WTC11 (cell line): ENCODE measurements around the gene INPP5K. TPM values are rescaled to one million over a fixed set of nuclear protein-coding genes. Genes with fewer than 3 reads are reported as not detected.

Source experiments
- ATAC-seq: fragments of 200-7000 bp; cut with Tn5 transposase; 2 replicates; pipeline ENCODE4 v1.10.0; 2021; ENCODE audit warnings: mild to moderate bottlenecking, moderate library complexity
- CTCF ChIA-PET: fragments of 300-600 bp; sonication (Branson Sonifier 250); formaldehyde crosslinking; loops from one replicate; lab custom pipeline; 2021; ENCODE audit warnings: antibody characterized with exemption; lab: Charles Lee
- POLR2A ChIA-PET: fragments of 350-600 bp; sonication (Branson Sonifier 250); formaldehyde crosslinking; loops from one replicate; lab custom pipeline; 2021; ENCODE audit warnings: antibody characterized with exemption; lab: Charles Lee
- DNase-seq: peaks from one replicate; pipeline ENCODE4 v3.0.0; 2021; ENCODE audit warnings: low spot score
- H3K27ac Mint-ChIP-seq: 2 replicates; pipeline ENCODE4 v1.8.0; 2021; ENCODE audit warnings: mixed read lengths
- H3K27me3 Mint-ChIP-seq: 2 replicates; pipeline ENCODE4 v1.8.0; 2021; ENCODE audit warnings: low read depth, mild to moderate bottlenecking, moderate library complexity, mixed read lengths
- H3K36me3 Mint-ChIP-seq: 2 replicates; pipeline ENCODE4 v1.8.0; 2021; ENCODE audit warnings: mixed read lengths
- H3K4me1 Mint-ChIP-seq: 2 replicates; pipeline ENCODE4 v1.8.0; 2022; ENCODE audit warnings: mixed read lengths
- H3K4me3 Mint-ChIP-seq: 2 replicates; pipeline ENCODE4 v1.8.0; 2021; ENCODE audit warnings: mild to moderate bottlenecking, moderate library complexity, mixed read lengths
- H3K9me3 Mint-ChIP-seq: 2 replicates; pipeline ENCODE4 v1.8.0; 2021; ENCODE audit warnings: mixed read lengths
- ATF1 ChIP-seq: sonication (generic); formaldehyde crosslinking; IDR thresholded peaks from 2 replicates; pipeline ENCODE4 v1.8.1; 2023; ENCODE audit warnings: mild to moderate bottlenecking, moderate library complexity, missing genetic modification reagents
- E2F4 ChIP-seq: sonication (generic); formaldehyde crosslinking; IDR thresholded peaks from 2 replicates; pipeline ENCODE4 v1.8.1; 2022; ENCODE audit warnings: low read depth, mild to moderate bottlenecking, moderate library complexity, missing genetic modification reagents, borderline replicate concordance
- E2F5 ChIP-seq: sonication (generic); formaldehyde crosslinking; IDR thresholded peaks from 2 replicates; pipeline ENCODE4 v1.8.1; 2022; ENCODE audit warnings: mild to moderate bottlenecking, moderate library complexity, missing genetic modification reagents
- ESRRA ChIP-seq: sonication (generic); formaldehyde crosslinking; IDR thresholded peaks from 2 replicates; pipeline ENCODE4 v1.8.1; 2022; ENCODE audit warnings: mild to moderate bottlenecking, missing genetic modification reagents, borderline replicate concordance
- FOXJ3 ChIP-seq: sonication (generic); formaldehyde crosslinking; IDR thresholded peaks from 2 replicates; pipeline ENCODE4 v1.9.0; 2021; ENCODE audit warnings: missing genetic modification reagents, mild to moderate bottlenecking, borderline replicate concordance
- FOXK1 ChIP-seq: sonication (generic); formaldehyde crosslinking; IDR thresholded peaks from 2 replicates; pipeline ENCODE4 v1.8.0; 2022; ENCODE audit warnings: mild to moderate bottlenecking, moderate library complexity, missing genetic modification reagents
- FOXP1 ChIP-seq: sonication (generic); formaldehyde crosslinking; IDR thresholded peaks from 2 replicates; pipeline ENCODE4 v1.8.0; 2022; ENCODE audit warnings: missing genetic modification reagents, mild to moderate bottlenecking, moderate library complexity, borderline replicate concordance
- HMGXB4 ChIP-seq: sonication (generic); formaldehyde crosslinking; IDR thresholded peaks from 2 replicates; pipeline ENCODE4 v1.8.1; 2023; ENCODE audit warnings: mild to moderate bottlenecking, moderate library complexity, missing genetic modification reagents
- MXD4 ChIP-seq: fragments of 250-450 bp; sonication (Bioruptor Pico); IDR thresholded peaks from 2 replicates; pipeline ENCODE4 v1.8.0; 2021; ENCODE audit warnings: mild to moderate bottlenecking, moderate library complexity, borderline replicate concordance
- NFATC4 ChIP-seq: fragments of 250-450 bp; sonication (Bioruptor Pico); IDR thresholded peaks from 2 replicates; pipeline ENCODE4 v1.9.0; 2021; ENCODE audit warnings: mild to moderate bottlenecking
- NFYB ChIP-seq: sonication (generic); formaldehyde crosslinking; conservative IDR thresholded peaks from 2 replicates; pipeline ENCODE4 v1.8.0; 2022; ENCODE audit warnings: low read depth, missing genetic modification reagents
- NR2C2 ChIP-seq: sonication (generic); formaldehyde crosslinking; IDR thresholded peaks from 2 replicates; pipeline ENCODE4 v1.8.0; 2022; ENCODE audit warnings: mild to moderate bottlenecking, missing genetic modification reagents
- NR3C1 ChIP-seq: sonication (generic); formaldehyde crosslinking; conservative IDR thresholded peaks from 2 replicates; pipeline ENCODE4 v1.8.1; 2023; ENCODE audit warnings: low read depth, mild to moderate bottlenecking, missing genetic modification reagents
- SMAD3 ChIP-seq: sonication (generic); formaldehyde crosslinking; IDR thresholded peaks from 2 replicates; pipeline ENCODE4 v1.8.0; 2022; ENCODE audit warnings: missing genetic modification reagents, mild to moderate bottlenecking, borderline replicate concordance
- SP1 ChIP-seq: sonication (generic); formaldehyde crosslinking; conservative IDR thresholded peaks from 2 replicates; pipeline ENCODE4 v1.8.1; 2022; ENCODE audit warnings: missing genetic modification reagents
- TP53 ChIP-seq: sonication (generic); formaldehyde crosslinking; IDR thresholded peaks from 2 replicates; pipeline ENCODE4 v1.8.1; 2023; ENCODE audit warnings: mild to moderate bottlenecking, missing genetic modification reagents
- ZBTB21 ChIP-seq: sonication (generic); formaldehyde crosslinking; IDR thresholded peaks from 2 replicates; pipeline ENCODE4 v1.8.1; 2023; ENCODE audit warnings: mild to moderate bottlenecking, missing genetic modification reagents, borderline replicate concordance
- ZNF263 ChIP-seq: sonication (generic); formaldehyde crosslinking; IDR thresholded peaks from 2 replicates; pipeline ENCODE4 v1.8.1; 2022; ENCODE audit warnings: low read depth, mild to moderate bottlenecking, moderate library complexity, missing genetic modification reagents
- ZSCAN18 ChIP-seq: fragments of 250-450 bp; sonication (Bioruptor Pico); IDR thresholded peaks from 2 replicates; pipeline ENCODE4 v2.1.2; 2022; ENCODE audit warnings: mild to moderate bottlenecking, moderate library complexity
- total RNA-seq: library from RNA; stranded (reverse); gene quantifications from 3 replicates; pipeline ENCODE4 v1.2.3, GENCODE V29; 2021
- TF ChIP-seq, protein P1 (sequence below): fragments of 250-450 bp; sonication (Bioruptor Pico); IDR thresholded peaks from 2 replicates; pipeline ENCODE4 v1.9.0; 2021; ENCODE audit warnings: moderate library complexity, mild to moderate bottlenecking, inconsistent platforms, borderline replicate concordance

Gene INPP5K
- total RNA-seq, 1 experiment from 2014 or later, result 26.8 TPM

DNA sequence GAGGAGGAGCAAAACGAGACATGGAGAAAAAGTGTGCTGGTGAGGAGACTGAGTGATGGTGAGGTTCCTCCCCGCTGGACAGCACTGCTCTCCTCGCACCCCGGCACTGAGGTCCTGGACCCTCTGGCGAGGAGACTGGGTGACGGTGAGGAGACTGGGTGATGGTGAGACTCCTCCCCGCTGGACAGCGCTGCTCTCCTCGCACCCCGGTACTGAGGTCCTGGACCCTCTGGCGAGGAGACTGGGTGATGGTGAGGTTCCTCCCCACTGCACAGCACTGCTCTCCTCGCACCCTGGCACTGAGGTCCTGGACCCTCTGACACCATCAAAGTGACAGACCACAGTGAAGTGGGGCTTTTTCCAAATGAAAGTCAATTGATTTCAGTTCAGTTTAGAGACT, 35.3 kb upstream of the INPP5K start:
- ChIA-PET CTCF (interaction anchor here (1.9 kb wide), 1 partner anchor 19 kb away, joined by 4 read pairs; no protein-coding TSS in a partner anchor), POLR2A (no interaction called here)
- Mint-ChIP-seq H3K36me3 (peaks cover 29% of the 10 kb centered on the region), H3K27me3 (no peaks in the 10 kb centered on the region), H3K27ac (peak overlapping the region; percentile 82; the same call in 1 of the 2 replicates), H3K4me1 (0 out of 2 replicates have a peak, but pooled peaks cover 6% of the 10 kb centered on the region), H3K4me3 (no peak overlapping the region), H3K9me3 (no peaks in the 10 kb centered on the region)
- DNase-seq (no peak), ATAC-seq (no peak)
- no peak for TF ChIP-seq ZSCAN18 (CRISPR knock-in tag)
- no peak for TF ChIP-seq FOXK1 (CRISPR knock-in tag)
- TF ChIP-seq FOXJ3 (CRISPR knock-in tag), result no peak
- TF ChIP-seq NFATC4 (CRISPR knock-in tag), result no peak
- TF ChIP-seq ZNF263, result no peak
- no peak for TF ChIP-seq HMGXB4 (CRISPR knock-in tag)
- no peak for TF ChIP-seq NFYB (CRISPR knock-in tag)
- TF ChIP-seq SP1, result no peak
- TF ChIP-seq NR2C2, result no peak
- TF ChIP-seq E2F4 (CRISPR knock-in tag), result no peak
- no peak for TF ChIP-seq NR3C1 (CRISPR knock-in tag)
- TF ChIP-seq TP53 (CRISPR knock-in tag), result no peak
- TF ChIP-seq ZBTB21, result no peak
- no peak for TF ChIP-seq ESRRA (CRISPR knock-in tag)
- TF ChIP-seq, protein P1, sequence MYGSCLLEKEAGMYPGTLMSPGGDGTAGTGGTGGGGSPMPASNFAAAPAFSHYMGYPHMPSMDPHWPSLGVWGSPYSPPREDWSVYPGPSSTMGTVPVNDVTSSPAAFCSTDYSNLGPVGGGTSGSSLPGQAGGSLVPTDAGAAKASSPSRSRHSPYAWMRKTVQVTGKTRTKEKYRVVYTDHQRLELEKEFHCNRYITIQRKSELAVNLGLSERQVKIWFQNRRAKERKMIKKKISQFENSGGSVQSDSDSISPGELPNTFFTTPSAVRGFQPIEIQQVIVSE (CRISPR knock-in tag), result no peak
- TF ChIP-seq FOXP1 (CRISPR knock-in tag), result no peak
- no peak for TF ChIP-seq ATF1
- TF ChIP-seq SMAD3 (CRISPR knock-in tag), result no peak
- no peak for TF ChIP-seq MXD4
- no peak for TF ChIP-seq E2F5

DNA sequence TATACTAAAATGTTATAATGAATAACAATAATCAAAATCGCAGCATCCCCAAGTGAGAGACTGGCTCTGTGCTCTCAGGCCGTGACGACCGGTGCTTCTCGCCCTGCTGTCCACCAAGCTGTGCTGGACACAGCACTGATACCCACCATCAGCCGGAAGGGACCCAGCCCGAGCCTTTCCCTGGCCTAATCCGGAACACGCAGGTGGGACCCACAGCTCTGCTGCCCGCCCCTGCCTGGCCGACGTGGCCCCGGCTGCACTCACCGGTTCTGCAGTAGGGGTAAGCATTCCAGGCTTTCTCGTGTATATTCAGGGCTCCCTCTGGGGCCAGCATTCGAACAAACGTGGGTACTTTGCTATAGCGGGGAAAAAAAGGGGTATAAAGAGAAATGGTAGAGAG, 31.6 kb upstream of the INPP5K start:
- Mint-ChIP-seq H3K27me3 (no peaks in the 10 kb centered on the region), H3K27ac (no peak overlapping the region), H3K4me3 (no peak overlapping the region), H3K4me1 (0 out of 2 replicates have a peak, but pooled peaks cover 6% of the 10 kb centered on the region), H3K36me3 (peaks cover 32% of the 10 kb centered on the region), H3K9me3 (no peaks in the 10 kb centered on the region)
- TF ChIP-seq NR3C1 (CRISPR knock-in tag), result no peak
- ATAC-seq, result no peak
- CTCF ChIA-PET, result no interaction called here
- no peak for DNase-seq
- POLR2A ChIA-PET, result interaction anchor here (0.7 kb wide), 1 partner anchor 31 kb away, joined by 3 read pairs; the partner anchor contains the start of gene INPP5K
